HL-60 (cell line): ENCODE measurements around the gene FBXL20.

Experiments
- GABPA ChIP-seq: IDR thresholded peaks from 2 replicates; pipeline ENCODE4 v1.6.1; 2012; ENCODE audit warnings: low read depth
- TF ChIP-seq, protein P1 (sequence below): IDR thresholded peaks from one replicate; pipeline ENCODE4 v1.5.1; 2011; ENCODE audit warnings: low read length, control low read depth, inconsistent platforms; ENCODE audit not compliant: insufficient read depth
- TF ChIP-seq, protein P2 (sequence below): IDR thresholded peaks from 2 replicates; pipeline ENCODE4 v1.6.1; 2012; ENCODE audit warnings: low read depth; ENCODE audit not compliant: insufficient replicate concordance

DNA sequence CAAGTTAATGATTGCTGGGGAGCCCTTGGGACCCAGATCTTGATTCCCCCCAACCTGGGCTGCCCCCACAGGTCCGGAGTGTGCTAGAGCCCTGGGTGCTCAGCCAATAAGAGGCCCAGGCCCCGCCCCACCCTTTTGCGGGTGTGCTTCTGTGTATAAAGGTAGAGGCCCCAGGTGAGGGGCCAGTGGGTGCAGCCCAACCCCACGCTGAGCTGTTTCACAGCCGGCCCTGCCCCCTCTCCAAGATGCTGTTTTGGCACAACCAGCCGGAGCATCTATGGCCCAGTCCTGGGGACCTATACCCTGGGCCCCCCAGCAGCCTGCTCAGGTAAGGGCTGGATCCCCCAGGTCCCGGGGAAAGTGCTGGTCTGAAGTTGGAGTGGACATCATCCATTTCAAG, 163.8 kb downstream of the FBXL20 start:
- TF ChIP-seq, protein P1, sequence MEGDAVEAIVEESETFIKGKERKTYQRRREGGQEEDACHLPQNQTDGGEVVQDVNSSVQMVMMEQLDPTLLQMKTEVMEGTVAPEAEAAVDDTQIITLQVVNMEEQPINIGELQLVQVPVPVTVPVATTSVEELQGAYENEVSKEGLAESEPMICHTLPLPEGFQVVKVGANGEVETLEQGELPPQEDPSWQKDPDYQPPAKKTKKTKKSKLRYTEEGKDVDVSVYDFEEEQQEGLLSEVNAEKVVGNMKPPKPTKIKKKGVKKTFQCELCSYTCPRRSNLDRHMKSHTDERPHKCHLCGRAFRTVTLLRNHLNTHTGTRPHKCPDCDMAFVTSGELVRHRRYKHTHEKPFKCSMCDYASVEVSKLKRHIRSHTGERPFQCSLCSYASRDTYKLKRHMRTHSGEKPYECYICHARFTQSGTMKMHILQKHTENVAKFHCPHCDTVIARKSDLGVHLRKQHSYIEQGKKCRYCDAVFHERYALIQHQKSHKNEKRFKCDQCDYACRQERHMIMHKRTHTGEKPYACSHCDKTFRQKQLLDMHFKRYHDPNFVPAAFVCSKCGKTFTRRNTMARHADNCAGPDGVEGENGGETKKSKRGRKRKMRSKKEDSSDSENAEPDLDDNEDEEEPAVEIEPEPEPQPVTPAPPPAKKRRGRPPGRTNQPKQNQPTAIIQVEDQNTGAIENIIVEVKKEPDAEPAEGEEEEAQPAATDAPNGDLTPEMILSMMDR: no peak
- TF ChIP-seq GABPA: no peak
- TF ChIP-seq, protein P2, sequence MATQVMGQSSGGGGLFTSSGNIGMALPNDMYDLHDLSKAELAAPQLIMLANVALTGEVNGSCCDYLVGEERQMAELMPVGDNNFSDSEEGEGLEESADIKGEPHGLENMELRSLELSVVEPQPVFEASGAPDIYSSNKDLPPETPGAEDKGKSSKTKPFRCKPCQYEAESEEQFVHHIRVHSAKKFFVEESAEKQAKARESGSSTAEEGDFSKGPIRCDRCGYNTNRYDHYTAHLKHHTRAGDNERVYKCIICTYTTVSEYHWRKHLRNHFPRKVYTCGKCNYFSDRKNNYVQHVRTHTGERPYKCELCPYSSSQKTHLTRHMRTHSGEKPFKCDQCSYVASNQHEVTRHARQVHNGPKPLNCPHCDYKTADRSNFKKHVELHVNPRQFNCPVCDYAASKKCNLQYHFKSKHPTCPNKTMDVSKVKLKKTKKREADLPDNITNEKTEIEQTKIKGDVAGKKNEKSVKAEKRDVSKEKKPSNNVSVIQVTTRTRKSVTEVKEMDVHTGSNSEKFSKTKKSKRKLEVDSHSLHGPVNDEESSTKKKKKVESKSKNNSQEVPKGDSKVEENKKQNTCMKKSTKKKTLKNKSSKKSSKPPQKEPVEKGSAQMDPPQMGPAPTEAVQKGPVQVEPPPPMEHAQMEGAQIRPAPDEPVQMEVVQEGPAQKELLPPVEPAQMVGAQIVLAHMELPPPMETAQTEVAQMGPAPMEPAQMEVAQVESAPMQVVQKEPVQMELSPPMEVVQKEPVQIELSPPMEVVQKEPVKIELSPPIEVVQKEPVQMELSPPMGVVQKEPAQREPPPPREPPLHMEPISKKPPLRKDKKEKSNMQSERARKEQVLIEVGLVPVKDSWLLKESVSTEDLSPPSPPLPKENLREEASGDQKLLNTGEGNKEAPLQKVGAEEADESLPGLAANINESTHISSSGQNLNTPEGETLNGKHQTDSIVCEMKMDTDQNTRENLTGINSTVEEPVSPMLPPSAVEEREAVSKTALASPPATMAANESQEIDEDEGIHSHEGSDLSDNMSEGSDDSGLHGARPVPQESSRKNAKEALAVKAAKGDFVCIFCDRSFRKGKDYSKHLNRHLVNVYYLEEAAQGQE: no peak
